ENCODE results near the gene ZNF768. TPM values are rescaled to one million over a fixed set of nuclear protein-coding genes. Genes with fewer than 3 reads are reported as not detected.

ZNF768 gene
- total RNA-seq, 2 experiments from 2014 or later = 38.3 to 63.7 TPM

- Histone ChIP-seq H3K79me2 (ENCODE audit: insufficient read depth, low read depth, low read length) (peaks cover 25% of the 10 kb centered on the region), H3K27ac (ENCODE audit: low read depth, low read length, poor library complexity, severe bottlenecking) (peak within 1 kb of the TSS; percentile 79), H3K4me2 (ENCODE audit: low read length) (peak within 1 kb of the TSS; percentile 99), H3K9me2 (ENCODE audit: insufficient read depth, low read length) (no peaks in the 10 kb centered on the region), H3K9me3 (ENCODE audit: low read length) (no peaks in the 10 kb centered on the region), H4K20me1 (ENCODE audit: insufficient read depth, low read length) (no peaks in the 10 kb centered on the region), H2AFZ (ENCODE audit: low read length) (peak within 1 kb of the TSS; percentile 64), H3K4me3 (ENCODE audit: low read depth, low read length, poor library complexity, severe bottlenecking) (peak within 1 kb of the TSS; percentile 79), H3K36me3 (ENCODE audit: insufficient read depth, low read length) (no peaks in the 10 kb centered on the region), H3K4me1 (ENCODE audit: insufficient read depth, low read length, poor library complexity, severe bottlenecking) (peaks cover 30% of the 10 kb centered on the region)
- peak; percentile 98 for DNase-seq (ENCODE audit: low spot score)
- ChIA-PET CTCF (ENCODE audit: unreplicated experiment) (interaction anchor here (0.6 to 1.7 kb wide), 5 partner anchors 13 to 83 kb away, joined by 3 to 7 read pairs (median 3); partner anchors contain the start of genes ZNF747 and ZNF764), POLR2A (interaction anchor here (0.6 to 3.0 kb wide), 5 partner anchors 14 to 78 kb away, joined by 3 to 31 read pairs (median 5); partner anchors contain the start of gene ZNF764)
- no TSS peak for BruUV-seq (replicated peaks)
- intact Hi-C loops (cut with micrococcal nuclease; ENCODE audit: unreplicated experiment) = loop anchor here (1.0 kb wide), 1 partner anchor 13 kb away; the partner anchor contains the start of gene ZNF764
- no peak for TF ChIP-seq CTCF (conservative IDR thresholded peaks at IDR 0.05; ENCODE audit: low read length)
- no peak for TF ChIP-seq EZH2phosphoT487 (IDR thresholded peaks at IDR 0.05; ENCODE audit: borderline replicate concordance, low read depth, low read length)
Observed at GRCh38 chr16:30571445-30572322, 45.3 kb upstream of the ZNF768 start, which contains the start of gene ZNF688. ZNF688 (minus strand) TSS chr16:30571714; CDS start chr16:30571629, 85 bp downstream.

GRCh38 chr16:30570636-30571444, 44.5 kb upstream of the ZNF768 start:
- peaks cover 30% of the 10 kb centered on the region for H3K4me1 ChIP-seq (ENCODE audit: insufficient read depth, low read length, poor library complexity, severe bottlenecking)
- H3K4me2 ChIP-seq (ENCODE audit: low read length) = peak overlapping the region; percentile 99
- no peak for DNase-seq (ENCODE audit: low spot score)
- peak overlapping the region; percentile 79 for H3K4me3 ChIP-seq (ENCODE audit: low read depth, low read length, poor library complexity, severe bottlenecking)
- TF ChIP-seq CTCF (conservative IDR thresholded peaks at IDR 0.05; ENCODE audit: low read length) = no peak
- TF ChIP-seq EZH2phosphoT487 (IDR thresholded peaks at IDR 0.05; ENCODE audit: borderline replicate concordance, low read depth, low read length) = no peak
- H4K20me1 ChIP-seq (ENCODE audit: insufficient read depth, low read length) = no peaks in the 10 kb centered on the region
- H3K36me3 ChIP-seq (ENCODE audit: insufficient read depth, low read length) = no peaks in the 10 kb centered on the region
- no peaks in the 10 kb centered on the region for H3K9me2 ChIP-seq (ENCODE audit: insufficient read depth, low read length)
- ChIA-PET POLR2A (interaction anchor here (0.5 to 3.0 kb wide), 3 partner anchors 13 to 56 kb away, joined by 3 to 31 read pairs (median 5); partner anchors contain the start of gene ZNF764), CTCF (ENCODE audit: unreplicated experiment) (no interaction called here)
- peak overlapping the region; percentile 64 for H2AFZ ChIP-seq (ENCODE audit: low read length)
- peaks cover 25% of the 10 kb centered on the region for H3K79me2 ChIP-seq (ENCODE audit: insufficient read depth, low read depth, low read length)
- peak overlapping the region; percentile 79 for H3K27ac ChIP-seq (ENCODE audit: low read depth, low read length, poor library complexity, severe bottlenecking)
- no TSS peak for BruUV-seq (replicated peaks)
- intact Hi-C loops (cut with micrococcal nuclease; ENCODE audit: unreplicated experiment) = no loop called here
- no peaks in the 10 kb centered on the region for H3K9me3 ChIP-seq (ENCODE audit: low read length)

All from OCI-LY7 (cell line).